ENCODE measurements around the gene HIF1AN.

Gene HIF1AN

GRCh38 chr10:100607439-100607838, 71.7 kb downstream of the HIF1AN start:
- Histone ChIP-seq H2BK12ac (ENCODE audit: low read length) (no peak overlapping the region), H3K18ac (ENCODE audit: low read length) (no peak overlapping the region), H3K4me1 (ENCODE audit: control insufficient read depth in 2 of 2, insufficient read depth in 1 of 2, low read depth in 1 of 2, low read length in 2 of 2) (no peaks in the 10 kb centered on the region), H3K14ac (ENCODE audit: low read length) (no peak overlapping the region), H2AK5ac (ENCODE audit: low read depth, low read length) (no peak overlapping the region), H3K4ac (ENCODE audit: low read length) (no peak overlapping the region), H3K27me3 (ENCODE audit: control insufficient read depth in 3 of 3, insufficient read depth in 3 of 3, low read depth in 1 of 3, low read length in 3 of 3) (peaks cover 0 to 11% (median 0%) of the 10 kb centered on the region in 3 experiments), H4K8ac (ENCODE audit: low read depth, low read length) (no peak overlapping the region), H4K91ac (ENCODE audit: low read depth, low read length, poor library complexity) (no peak overlapping the region), H2AFZ (ENCODE audit: low read length) (no peak overlapping the region), H2BK15ac (ENCODE audit: low read length) (no peak overlapping the region), H3K9ac (ENCODE audit: low read depth, low read length, poor library complexity) (no peak overlapping the region), H2BK5ac (ENCODE audit: low read length) (no peak overlapping the region), H3K9me3 (replicated peaks in 1 of 2; ENCODE audit: control insufficient read depth in 2 of 2, insufficient read depth in 1 of 2, low read depth in 1 of 2, low read length in 2 of 2) (peaks cover 0 to 5% of the 10 kb centered on the region in 2 donors), H3K4me2 (ENCODE audit: insufficient read depth, low read length, poor library complexity, severe bottlenecking) (no peak overlapping the region), H3K79me1 (ENCODE audit: low read depth, low read length) (no peaks in the 10 kb centered on the region), H3K23ac (ENCODE audit: low read depth, low read length, poor library complexity) (no peak overlapping the region), H3K36me3 (replicated peaks in 1 of 2; ENCODE audit: control insufficient read depth in 2 of 2, insufficient read depth in 2 of 2, low read length in 2 of 2) (no peaks in the 10 kb centered on the region), H3K27ac (replicated peaks; ENCODE audit: low read length) (no peak overlapping the region), H3K4me3 (ENCODE audit: low read length in 2 of 2) (no peak overlapping the region), H2BK120ac (ENCODE audit: low read depth, low read length) (no peak overlapping the region)
- no CpG with 5 or more reads among the region's 1 CpG for WGBS, 2 donors (ENCODE audit: extremely low coverage in 2 of 2, insufficient read length in 2 of 2, insufficient replicate concordance in 1 of 2)
- DNase-seq (ENCODE audit: low spot score): no peak

All from neuronal stem cell (in vitro differentiated cells).